ENCODE measurements around the gene CRNKL1. TPM values are rescaled to one million over a fixed set of nuclear protein-coding genes. Genes with fewer than 3 reads are reported as not detected.
A peak's percentile ranks its signal among the peaks of the same experiment; 100 is the strongest.
"Not testable (repeated sequence)": the region's sequence is repeated elsewhere in the genome, so short reads cannot be mapped to it uniquely, and the experiment has no call there.

The CRNKL1 gene
- polyA plus RNA-seq, 3 donors = 47.6 to 52.3 (median 49.8) TPM

GRCh38 chr20:20010639-20011500, 41.4 kb downstream of the CRNKL1 start:
- DNase-seq (ENCODE audit: low read depth in 3 of 3, low spot score in 2 of 3) = peak in 1 of 3 donors; percentile 73

DNA sequence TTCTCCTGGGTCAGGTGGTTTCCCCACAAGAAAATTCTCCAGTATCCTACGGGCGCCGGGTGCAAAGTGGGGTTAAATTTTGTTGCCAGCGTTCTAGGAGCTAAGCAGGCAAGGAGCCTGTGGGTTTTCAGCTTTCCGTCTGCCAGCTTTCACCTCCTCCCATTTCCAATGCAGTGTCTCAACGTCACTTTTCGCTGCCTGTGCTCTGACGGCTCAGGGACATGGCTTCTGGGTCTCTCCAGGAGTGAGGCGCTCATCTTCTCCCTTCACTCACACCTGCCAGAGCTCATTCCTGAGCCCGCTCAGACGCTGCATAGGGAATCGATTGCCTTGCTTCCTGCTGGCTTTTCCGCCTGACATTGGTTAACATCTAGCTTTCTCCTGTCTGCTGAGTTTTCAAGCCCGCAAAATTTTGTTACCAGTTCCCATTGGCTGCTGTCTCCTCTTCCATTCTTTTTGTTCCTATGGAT, 42.4 kb downstream of the CRNKL1 start:
- DNase-seq (ENCODE audit: low read depth in 3 of 3, low spot score in 2 of 3) = no peak

- DNase-seq (ENCODE audit: low read depth in 3 of 3, low spot score in 2 of 3) = no peak
Measured at GRCh38 chr20:20005342-20005741, 46.9 kb downstream of the CRNKL1 start.

DNA sequence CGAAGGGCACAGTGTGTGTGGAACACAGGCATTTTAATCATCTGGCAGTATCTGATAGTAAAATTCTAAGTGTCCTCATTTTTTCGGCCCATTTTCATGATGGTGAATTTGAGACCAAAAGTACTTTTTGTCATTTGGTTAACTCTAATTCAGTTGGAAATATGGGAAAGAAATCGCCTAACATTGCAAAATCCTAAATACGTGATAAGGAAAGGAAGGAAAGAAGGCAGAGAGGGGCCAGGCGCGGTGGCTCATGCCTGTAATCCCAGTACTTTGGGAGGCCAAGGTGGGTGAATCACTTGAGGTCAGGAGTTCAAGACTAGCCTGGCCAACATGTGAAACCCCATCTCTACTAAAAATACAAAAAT, 48.3 kb downstream of the CRNKL1 start:
- not testable (repeated sequence) for DNase-seq (ENCODE audit: low read depth in 3 of 3, low spot score in 2 of 3)

DNA sequence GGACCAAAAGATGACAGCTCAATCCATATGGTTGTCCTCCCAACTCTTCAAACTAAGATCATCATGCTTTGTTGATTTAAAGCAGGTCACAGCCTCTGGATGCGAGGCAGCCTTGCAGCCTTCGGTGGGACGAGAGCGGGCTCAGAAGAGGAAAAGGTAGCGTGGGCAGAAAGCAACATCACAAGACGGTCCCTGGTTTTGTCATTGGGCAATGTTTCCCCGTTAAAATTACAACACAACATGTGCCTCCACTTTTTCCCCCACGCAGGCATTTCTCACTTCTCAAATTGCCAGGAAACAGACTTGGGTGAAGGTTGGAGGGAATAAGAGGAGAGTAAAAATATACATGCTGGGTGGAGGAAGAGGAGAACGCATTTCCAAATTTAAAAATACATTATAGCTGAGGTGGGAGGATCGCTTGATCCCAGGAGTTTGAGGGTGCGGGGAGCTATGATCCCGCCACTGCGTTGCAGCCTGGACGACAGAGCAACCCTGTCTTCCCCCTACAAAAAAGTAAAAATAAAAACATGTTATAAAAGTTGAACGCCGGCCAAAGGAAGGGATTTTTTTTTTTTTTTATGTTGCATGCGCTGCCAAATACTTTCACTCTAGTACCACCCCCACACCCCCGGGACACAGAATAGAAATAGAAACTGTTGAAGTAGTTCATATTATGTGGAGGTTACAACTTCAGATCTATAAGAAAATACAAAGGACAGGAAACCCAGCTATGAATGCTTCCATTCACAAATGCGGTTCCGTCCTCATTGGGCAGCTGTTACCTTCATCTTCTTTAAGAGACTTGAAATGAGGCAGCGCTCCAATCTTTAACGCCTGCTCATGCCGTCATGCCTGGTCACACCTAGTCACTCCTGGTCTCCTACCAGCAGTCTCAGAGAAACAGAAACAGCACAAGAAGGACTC, 49.0 kb downstream of the CRNKL1 start:
- no peak for DNase-seq (ENCODE audit: low read depth in 3 of 3, low spot score in 2 of 3)

- no peak for DNase-seq (ENCODE audit: low read depth in 3 of 3, low spot score in 2 of 3)
Measured at GRCh38 chr20:20002101-20002998, 49.9 kb downstream of the CRNKL1 start.

DNA sequence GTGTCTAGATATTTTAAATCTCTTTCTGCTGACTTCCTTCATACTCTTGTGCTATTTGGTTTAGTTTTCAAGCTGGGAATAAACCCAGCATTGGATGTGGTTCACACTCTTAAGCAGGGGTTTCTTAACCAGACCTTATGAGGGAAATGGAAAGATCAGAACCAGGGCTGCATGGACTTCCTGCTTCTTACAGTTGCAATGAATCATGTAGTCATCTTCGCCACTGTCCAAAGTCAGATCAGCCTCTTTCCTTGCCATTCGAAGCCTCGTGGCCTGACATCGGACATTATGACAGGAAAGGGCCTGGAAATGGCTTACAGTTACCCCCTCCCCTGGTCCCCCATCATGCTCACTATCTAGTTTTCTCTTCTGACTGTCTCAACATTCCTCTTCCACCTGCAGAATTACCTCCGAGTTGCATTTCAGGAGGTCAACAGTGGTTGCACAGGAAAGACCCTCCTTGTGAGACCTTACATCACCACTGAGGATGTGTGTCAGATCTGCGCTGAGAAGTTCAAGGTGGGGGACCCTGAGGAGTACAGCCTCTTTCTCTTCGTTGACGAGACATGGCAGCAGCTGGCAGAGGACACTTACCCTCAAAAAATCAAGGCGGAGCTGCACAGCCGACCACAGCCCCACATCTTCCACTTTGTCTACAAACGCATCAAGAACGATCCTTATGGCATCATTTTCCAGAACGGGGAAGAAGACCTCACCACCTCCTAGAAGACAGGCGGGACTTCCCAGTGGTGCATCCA, 51.9 kb downstream of the CRNKL1 start:
- no peak for DNase-seq (ENCODE audit: low read depth in 3 of 3, low spot score in 2 of 3)

DNA sequence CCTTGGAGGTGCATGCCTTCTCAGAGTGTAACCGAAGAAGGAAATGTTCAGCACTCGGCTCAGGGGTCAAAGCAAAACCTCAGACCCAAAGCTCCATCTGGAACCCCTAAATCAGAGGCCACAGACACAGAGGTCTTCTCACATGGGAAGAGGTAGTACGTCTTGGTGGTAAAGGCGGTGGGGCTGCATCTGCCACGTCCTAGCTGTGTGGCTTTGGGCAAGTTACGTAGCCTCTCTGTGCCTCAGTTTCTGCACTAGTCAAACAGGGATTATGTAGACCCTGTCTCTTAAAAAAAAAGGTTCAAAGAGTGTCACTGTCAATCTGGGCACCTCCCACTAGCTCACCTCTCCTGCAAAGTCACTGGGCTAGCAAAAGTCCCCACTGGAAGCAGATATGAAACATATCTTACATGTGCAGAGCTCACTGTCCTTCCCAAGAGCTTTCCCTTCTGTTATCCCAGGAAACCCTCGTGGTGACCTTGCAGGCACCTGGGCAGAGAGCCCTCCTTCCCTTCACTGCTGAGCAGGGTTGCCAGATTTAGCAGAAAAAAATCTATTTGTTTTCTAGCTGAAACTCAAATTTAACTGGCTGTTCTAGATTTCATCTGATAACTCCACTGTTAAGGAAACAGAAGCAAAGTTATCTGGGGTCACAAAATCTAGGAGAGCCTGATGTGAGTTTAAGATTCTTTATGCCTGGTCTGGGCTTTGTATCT, 53.1 kb downstream of the CRNKL1 start:
- DNase-seq (ENCODE audit: low read depth in 3 of 3, low spot score in 2 of 3) = no peak

GRCh38 chr20:19996917-19997316, 55.3 kb downstream of the CRNKL1 start:
- DNase-seq (ENCODE audit: low read depth in 3 of 3, low spot score in 2 of 3) = no peak

DNA sequence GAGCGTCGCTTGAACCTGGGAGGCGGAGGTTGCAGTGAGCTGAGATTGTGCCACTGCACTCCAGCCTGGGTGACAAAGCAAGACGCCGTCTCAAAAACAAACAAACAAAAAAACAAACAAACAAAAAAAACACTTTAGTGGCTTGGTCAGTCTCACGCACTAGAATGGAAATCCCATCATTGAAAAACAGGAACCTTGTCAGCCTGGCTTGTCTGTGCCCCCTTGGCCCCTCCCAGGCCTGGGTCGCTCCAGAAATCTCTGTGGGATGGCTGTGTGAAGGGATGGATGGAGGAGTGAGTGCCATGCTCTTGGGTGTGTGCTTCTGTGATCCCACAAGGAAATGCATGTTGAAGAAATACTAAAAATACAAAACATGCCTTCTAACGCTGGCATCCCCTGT, 56.0 kb downstream of the CRNKL1 start:
- no peak for DNase-seq (ENCODE audit: low read depth in 3 of 3, low spot score in 2 of 3)

DNA sequence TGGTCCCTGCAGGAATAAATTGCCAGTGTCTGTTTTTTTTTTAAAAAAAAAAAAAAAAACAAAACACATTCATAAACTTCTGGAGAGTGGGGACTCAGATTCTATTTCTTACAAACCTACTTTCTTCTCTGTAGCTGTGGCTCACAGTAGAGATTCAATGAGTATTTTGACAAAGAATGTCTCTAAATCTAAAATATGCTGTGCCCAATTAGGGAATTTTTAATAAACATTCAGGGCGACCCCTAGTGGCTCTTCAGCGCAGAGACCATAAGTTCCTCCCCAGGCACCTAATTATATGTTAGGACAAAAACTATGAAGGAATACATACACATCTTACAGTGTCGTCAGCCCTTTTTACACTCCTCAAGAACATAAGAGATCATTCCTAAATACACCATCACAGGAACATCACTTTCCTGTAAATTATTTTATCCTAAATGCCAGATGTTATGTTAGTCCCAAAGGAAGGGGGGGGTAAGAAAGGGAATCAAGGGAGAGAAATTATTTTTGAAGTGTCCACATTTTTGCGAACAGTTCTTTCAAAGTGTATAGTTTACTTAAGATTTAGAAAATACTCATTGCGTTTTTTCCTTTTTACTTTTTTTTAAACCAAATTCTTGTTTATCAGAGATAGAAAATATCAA, 56.9 kb downstream of the CRNKL1 start:
- DNase-seq (ENCODE audit: low read depth in 3 of 3, low spot score in 2 of 3) = no peak

DNA sequence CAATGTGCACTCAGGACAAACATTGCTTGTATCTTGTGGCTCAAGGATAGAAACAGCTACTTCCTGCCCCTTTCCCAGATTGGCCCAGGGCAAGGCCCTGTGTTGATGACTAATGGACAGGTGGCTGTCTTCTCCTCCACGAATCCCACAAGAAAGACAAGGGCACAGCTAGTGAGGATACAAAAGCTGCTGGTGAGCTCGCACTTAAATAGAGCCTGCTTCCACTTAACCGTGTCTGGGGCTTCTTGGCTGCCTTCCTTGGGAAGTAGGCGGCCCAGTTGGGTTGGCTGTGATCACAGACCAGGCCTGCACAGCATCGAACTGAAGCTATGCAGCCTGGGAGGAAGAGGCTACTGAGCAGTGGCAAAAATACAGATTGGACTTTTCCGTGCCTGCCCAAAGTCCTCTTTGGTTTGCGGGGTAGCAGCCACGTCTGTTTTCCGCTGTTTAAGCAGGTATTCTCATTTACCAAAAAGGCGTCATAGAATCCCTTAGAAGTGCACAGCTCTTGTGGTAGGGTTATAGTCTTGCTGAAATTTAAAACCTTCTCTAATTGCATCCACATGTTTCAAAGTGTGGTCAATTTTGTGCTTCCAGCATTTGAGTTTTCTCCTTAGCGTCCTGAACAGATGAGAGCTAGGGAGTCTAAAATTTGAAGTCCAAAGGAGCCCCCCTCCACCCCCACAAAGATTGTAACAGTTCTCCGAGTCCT, 58.2 kb downstream of the CRNKL1 start:
- no peak for DNase-seq (ENCODE audit: low read depth in 3 of 3, low spot score in 2 of 3)

- DNase-seq (ENCODE audit: low read depth in 3 of 3, low spot score in 2 of 3) = no peak
Measured at GRCh38 chr20:19992996-19993908, 59.0 kb downstream of the CRNKL1 start.

DNA sequence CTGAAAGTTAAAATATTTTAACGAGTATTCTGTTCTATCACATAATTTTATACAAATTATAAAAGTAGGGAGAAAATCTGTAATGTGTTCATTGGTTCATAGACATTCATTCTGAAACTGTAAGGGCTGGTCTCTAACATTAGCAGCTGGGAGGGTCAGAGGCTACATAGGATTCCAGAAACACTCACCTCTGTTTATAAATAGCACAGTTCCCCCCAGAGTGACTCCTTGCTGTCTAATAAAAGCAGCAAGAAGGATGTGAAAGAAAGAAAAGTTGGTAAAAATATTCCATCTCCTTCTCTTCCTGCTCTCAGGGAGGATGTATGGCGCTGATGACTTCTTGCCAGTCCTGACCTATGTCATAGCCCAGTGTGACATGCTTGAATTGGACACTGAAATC, 60.4 kb downstream of the CRNKL1 start:
- no peak for DNase-seq (ENCODE audit: low read depth in 3 of 3, low spot score in 2 of 3)

GRCh38 chr20:19991308-19991707, 61.0 kb downstream of the CRNKL1 start:
- no peak for DNase-seq (ENCODE audit: low read depth in 3 of 3, low spot score in 2 of 3)

DNA sequence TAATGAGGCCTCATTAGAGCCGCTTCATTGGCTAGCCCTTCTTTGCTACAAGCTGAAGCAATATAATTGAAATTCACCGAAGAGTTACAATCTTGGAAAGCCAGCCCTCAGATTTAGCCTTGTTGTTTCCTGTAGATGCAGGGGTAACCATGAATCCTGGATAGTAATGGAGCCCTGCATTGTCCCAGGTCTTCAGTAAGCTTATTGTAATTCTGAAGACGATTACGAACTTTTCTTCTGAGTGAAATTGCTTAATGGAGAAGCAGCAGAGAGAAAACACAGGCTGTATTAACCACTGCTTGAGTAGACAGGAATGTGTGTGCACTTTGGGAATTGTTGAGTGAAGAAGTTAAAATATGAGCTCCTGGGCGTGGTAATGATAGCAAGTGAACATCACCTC, 61.4 kb downstream of the CRNKL1 start:
- no peak for DNase-seq (ENCODE audit: low read depth in 3 of 3, low spot score in 2 of 3)

DNA sequence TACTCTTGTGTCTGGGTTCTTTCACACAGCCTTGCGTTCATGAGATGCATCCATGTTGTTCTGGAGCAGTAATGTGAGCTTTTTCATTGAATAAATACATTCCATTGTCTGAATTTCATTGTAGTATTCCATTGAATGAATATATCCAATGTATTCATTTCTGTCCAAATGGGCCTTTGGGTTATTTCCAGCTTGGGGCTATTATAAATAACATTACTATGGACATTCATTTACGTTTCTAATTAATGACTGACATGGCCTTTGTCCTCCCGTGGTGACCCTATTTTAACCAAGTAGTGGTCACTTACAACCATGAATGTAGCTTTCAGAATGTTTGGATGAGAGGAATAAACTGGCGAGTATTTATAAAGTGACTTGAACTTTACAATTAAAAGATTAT, 65.2 kb downstream of the CRNKL1 start:
- no peak for DNase-seq (ENCODE audit: low read depth in 3 of 3, low spot score in 2 of 3)

Data from right renal cortex interstitium (tissue), 3 donors.